Measurements from ENCODE around the gene CCNI.

DNA sequence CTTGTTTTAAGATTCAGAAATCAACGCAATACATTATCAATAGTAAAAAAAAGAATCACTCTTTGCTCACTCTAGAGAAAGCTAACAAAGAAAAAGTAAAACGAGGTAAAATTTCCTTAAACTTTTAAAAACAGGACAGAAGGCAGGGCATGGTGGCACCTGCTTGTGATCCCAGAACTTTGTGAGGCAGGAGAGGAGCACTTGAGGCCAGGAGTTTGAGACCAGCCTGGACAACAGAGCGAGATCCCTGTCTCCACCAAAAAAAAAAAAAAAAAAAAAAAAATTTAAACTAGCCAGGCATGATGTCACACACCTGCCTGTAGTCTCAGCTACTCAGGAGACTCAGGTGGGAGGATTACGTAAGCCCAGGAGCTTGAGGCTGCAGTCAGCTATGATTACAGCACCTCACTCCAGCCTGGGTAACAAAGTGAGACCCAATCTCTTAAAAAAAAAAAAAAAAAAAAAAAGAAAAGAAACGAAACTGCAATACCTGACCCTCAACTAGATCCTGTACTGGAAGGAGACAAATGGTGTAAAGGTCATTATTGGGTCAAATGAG, 3.5 kb downstream of the CCNI start:
- TF ChIP-seq POLR2A (IDR thresholded peaks at IDR 0.05; ENCODE audit: low read length) (no peak), GATA1 (IDR thresholded peaks at IDR 0.05; ENCODE audit: low read depth, low read length) (no peak)

Data from erythroblast (primary cell).